HFF-Myc (cell line): Measurements from ENCODE around the gene RASAL2.

Experiments used
- DNase-seq: peaks from one replicate; pipeline ENCODE4 v3.0.0-alpha.2; 2011; ENCODE audit warnings: low read depth; ENCODE audit errors: extremely low read depth
- H3K4me3 ChIP-seq: replicated peaks from 2 replicates; pipeline ENCODE4 v1.5.1; 2011; ENCODE audit warnings: low read depth, mild to moderate bottlenecking, control low read depth, low read length
- TF ChIP-seq, protein P1 (sequence below): IDR thresholded peaks from 2 replicates; pipeline ENCODE4 v1.5.1; 2012; ENCODE audit warnings: mild to moderate bottlenecking, low read depth, low read length, control low read depth; ENCODE audit errors: missing control alignments

Gene RASAL2

DNA sequence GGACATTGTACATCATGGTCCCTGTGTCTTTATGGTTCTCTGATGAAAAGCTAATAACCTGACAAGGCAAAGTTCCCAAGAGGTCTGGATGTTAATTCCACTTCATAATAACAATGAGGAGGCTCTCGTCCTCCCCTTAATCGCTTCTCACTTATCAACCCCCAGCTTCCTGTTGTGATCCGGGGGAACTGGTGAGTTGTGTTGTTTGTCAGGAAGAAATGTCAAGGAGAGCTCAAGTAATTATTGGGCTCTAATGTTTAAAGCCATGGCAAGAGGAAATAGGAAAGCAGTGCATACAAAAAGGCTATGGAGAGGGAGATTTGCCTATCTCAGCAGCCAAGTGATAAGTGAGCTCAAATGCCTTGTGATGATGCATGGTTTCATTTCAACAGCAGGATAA is 42.8 kb upstream of the RASAL2 start:
- TF ChIP-seq, protein P1, sequence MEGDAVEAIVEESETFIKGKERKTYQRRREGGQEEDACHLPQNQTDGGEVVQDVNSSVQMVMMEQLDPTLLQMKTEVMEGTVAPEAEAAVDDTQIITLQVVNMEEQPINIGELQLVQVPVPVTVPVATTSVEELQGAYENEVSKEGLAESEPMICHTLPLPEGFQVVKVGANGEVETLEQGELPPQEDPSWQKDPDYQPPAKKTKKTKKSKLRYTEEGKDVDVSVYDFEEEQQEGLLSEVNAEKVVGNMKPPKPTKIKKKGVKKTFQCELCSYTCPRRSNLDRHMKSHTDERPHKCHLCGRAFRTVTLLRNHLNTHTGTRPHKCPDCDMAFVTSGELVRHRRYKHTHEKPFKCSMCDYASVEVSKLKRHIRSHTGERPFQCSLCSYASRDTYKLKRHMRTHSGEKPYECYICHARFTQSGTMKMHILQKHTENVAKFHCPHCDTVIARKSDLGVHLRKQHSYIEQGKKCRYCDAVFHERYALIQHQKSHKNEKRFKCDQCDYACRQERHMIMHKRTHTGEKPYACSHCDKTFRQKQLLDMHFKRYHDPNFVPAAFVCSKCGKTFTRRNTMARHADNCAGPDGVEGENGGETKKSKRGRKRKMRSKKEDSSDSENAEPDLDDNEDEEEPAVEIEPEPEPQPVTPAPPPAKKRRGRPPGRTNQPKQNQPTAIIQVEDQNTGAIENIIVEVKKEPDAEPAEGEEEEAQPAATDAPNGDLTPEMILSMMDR, result no peak
- H3K4me3 ChIP-seq, result no peak overlapping the region

DNA sequence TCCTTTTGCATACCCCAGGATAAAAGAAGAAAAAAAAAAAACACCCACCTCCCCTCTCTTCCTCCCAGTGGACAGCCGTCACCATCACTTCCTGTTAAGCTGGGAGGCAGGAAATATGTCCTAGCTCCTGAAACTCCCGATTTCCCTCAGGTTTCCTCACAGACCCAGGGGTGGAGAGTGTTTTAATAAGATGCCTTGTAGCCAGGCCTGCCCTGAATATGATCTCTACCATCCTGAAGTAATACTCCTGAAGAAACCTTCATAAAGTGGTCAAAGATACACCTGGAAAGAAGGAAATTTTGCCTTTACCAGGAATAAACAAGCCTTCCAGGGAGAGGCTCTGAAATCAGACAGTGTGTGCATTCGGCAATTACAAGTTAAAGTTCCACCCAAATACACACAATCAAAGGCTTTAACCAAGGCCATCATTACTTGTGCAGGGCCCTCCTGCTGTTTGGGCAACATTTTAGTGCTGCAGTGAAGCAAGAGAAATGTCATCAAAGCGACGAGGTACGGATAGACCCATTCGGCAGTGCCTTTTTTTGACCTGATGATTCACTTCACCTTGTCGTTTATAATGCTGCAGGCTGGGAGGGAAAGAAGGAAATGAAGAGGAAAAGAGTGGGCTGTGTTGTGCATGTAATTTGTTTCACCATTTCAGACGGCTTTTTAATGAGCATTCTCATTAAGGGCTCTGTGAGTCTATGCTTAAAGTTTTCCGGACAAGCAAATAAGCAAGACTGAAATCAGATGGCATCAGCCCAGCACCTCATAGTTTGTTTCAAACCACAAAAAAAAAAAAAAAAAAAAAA is 41.0 kb upstream of the RASAL2 start:
- no peak overlapping the region for H3K4me3 ChIP-seq
- TF ChIP-seq, protein P1, result no peak
- no peak for DNase-seq

More for the DNA sequence above, 42.8 kb upstream of the RASAL2 start:
- no peak for DNase-seq

DNA sequence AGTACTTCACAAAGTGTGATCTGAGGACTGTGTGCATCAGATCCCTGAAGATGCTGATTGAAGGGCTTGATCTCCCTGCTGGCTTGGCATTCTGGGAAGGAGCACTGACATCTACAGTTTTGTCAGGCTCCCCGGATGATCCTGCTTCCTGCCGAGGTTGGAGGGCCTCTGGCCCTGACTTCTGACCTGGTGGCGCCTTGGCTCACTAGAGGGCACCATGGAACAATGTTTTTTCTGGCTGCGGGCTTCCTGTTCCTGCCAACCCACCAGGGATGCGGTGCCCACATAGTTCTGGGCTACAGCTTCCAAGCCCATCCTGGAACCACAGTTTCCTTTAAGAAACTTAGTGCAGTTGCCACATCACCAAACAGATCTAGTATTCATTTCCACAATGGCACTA is 38.8 kb upstream of the RASAL2 start:
- H3K4me3 ChIP-seq, result no peak overlapping the region
- no peak for DNase-seq
- TF ChIP-seq, protein P1, result no peak

DNA sequence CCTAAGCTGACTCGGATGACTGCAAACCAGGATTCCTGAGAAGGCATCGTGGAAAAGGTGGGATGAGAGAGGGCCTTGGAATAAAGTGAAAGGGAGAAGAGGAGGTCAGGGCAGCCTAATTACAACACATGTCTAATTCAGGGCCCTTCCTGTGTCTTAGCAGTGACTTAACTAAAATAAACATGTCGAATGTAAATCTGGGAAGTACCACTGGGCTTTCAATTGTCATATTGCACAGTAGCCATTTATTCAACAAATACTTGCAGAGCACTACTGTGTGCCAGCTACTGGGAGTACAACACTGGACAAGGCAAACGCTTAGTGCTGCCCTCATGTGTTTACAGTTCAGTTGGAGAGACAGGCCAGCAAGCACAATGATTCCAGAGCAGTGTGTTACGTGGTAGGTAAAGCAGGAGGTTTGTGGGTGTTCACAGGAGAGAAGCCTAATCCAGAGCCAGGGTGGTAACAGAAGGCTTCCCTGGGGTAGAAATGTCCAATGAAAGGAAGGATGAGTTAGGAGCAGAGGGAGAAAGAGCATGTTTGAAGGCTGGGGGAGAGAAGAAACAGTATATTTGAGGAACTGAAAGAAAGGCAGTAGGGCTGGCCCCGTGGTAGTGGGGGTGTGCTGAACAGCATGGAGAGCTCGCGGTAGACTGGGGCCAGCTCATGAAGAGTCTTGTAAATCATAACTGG is 38.0 kb upstream of the RASAL2 start:
- H3K4me3 ChIP-seq, result no peak overlapping the region
- TF ChIP-seq, protein P1, result no peak
- DNase-seq, result no peak

DNA sequence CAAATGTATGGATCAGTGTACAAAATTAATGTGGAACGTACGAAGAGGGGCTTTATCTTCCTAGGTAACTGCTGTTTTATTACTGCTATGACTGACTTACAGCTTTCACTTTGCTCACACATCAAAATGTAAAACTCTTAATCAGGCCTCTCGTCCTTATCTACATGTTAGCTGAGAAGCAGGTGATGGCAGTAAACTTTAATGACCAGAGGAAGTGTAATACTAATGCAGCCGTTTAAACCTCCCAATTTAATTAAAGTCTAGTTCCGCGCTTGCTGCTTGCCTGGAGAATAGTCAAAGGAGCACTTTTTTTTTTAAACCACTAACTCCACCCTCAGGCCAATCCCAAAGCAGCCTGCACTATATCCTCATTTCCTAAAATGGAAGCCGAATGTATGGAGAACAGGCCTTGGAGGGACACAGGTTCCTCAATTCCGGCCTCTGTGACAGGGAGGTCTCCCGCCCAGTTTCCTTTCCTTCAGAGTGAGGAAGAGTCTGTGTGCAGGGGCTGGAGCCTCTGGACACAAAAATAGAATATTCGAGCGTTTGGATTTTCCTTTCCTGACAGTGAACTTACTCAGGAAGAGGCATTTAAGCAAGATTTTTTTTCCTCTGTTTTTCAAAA is 36.7 kb upstream of the RASAL2 start:
- DNase-seq, result no peak
- TF ChIP-seq, protein P1, result no peak
- no peak overlapping the region for H3K4me3 ChIP-seq

DNA sequence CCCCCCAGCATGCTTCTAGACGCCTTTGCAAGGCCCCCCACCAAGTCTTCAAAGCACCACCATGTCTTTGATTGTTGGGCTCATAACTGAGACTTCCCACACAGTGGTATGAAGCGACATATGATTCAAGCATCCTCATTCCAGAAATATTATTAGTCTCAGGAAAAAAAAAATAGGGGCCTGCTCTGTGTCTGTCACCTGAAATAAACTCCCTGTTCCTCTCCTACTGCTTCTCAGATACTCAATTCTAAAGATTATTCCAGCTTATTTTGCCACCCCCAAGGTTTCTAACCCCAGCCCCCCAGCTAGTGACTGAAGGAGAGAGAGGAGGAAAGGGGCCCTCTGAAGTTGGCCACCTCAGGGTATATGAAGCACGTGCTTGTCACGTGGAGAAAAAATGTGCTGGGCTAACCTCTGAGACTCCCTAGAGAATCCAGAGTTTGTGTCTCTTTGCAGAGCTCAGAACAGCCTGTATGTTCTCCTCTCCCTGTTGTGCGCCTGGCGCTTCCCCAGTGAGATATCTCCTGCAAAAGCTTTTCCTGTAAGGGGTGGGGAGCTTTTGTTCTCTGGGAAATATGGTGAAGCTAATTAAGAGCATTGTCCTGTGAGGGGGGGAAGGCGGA is 35.9 kb upstream of the RASAL2 start:
- H3K4me3 ChIP-seq, result no peak overlapping the region
- DNase-seq, result no peak
- TF ChIP-seq, protein P1, result no peak
